Loucy (cell line): ENCODE results near the gene TCTN3.

Source experiments
- H2AFZ ChIP-seq: fragments of 200-600 bp; sonication (generic); 2 replicates; pipeline ENCODE4 v1.6.0; 2016; ENCODE audit warnings: antibody characterized with exemption, mild to moderate bottlenecking, low read length, moderate library complexity
- H3F3A ChIP-seq: fragments of 200-600 bp; 2 replicates; pipeline ENCODE4 v1.6.0; 2016; ENCODE audit warnings: antibody characterized with exemption, low read depth, mild to moderate bottlenecking
- H3K27me3 ChIP-seq: fragments of 200-600 bp; sonication (generic); 2 replicates; pipeline ENCODE4 v1.6.1; 2014; ENCODE audit warnings: low read length, mild to moderate bottlenecking; ENCODE audit not compliant: insufficient read depth, poor library complexity, severe bottlenecking
- H3K36me3 ChIP-seq: fragments of 200-600 bp; sonication (generic); 2 replicates; pipeline ENCODE4 v1.6.1; 2016; ENCODE audit warnings: low read length; ENCODE audit not compliant: insufficient read depth
- H3K4me1 ChIP-seq: fragments of 200-600 bp; sonication (generic); 2 replicates; pipeline ENCODE4 v1.5.1; 2014; ENCODE audit warnings: low read length, mild to moderate bottlenecking; ENCODE audit not compliant: insufficient read depth, poor library complexity, severe bottlenecking
- H3K4me2 ChIP-seq: fragments of 200-600 bp; sonication (generic); 2 replicates; pipeline ENCODE4 v1.6.0; 2014; ENCODE audit warnings: antibody characterized with exemption, low read length, low read depth, mild to moderate bottlenecking; ENCODE audit not compliant: poor library complexity, severe bottlenecking
- H3K4me3 ChIP-seq: fragments of 200-600 bp; sonication (generic); 2 replicates; pipeline ENCODE4 v1.5.1; 2014; ENCODE audit warnings: low read length, mild to moderate bottlenecking, mixed read lengths; ENCODE audit not compliant: poor library complexity, severe bottlenecking
- H3K79me2 ChIP-seq: fragments of 200-600 bp; sonication (generic); 2 replicates; pipeline ENCODE4 v1.6.1; 2014; ENCODE audit warnings: low read length; ENCODE audit not compliant: insufficient read depth
- H3K9ac ChIP-seq: fragments of 200-600 bp; sonication (generic); 2 replicates; pipeline ENCODE4 v1.6.0; 2014; ENCODE audit warnings: mild to moderate bottlenecking, low read depth, low read length, moderate library complexity; ENCODE audit not compliant: poor library complexity, severe bottlenecking
- H3K9me2 ChIP-seq: fragments of 200-600 bp; sonication (generic); replicated peaks from 2 replicates; pipeline ENCODE4 v1.6.1; 2016; ENCODE audit warnings: low read depth, low read length, mixed read lengths
- H3K9me3 ChIP-seq: fragments of 200-600 bp; sonication (generic); 2 replicates; pipeline ENCODE4 v1.6.1; 2014; ENCODE audit warnings: mild to moderate bottlenecking, antibody characterized with exemption, low read length, low read depth; ENCODE audit not compliant: insufficient read depth
- H4K20me1 ChIP-seq: fragments of 200-600 bp; sonication (generic); 2 replicates; pipeline ENCODE4 v1.6.0; 2014; ENCODE audit warnings: antibody characterized with exemption, low read length, mild to moderate bottlenecking; ENCODE audit not compliant: insufficient read depth, poor library complexity, severe bottlenecking
- CTCF ChIP-seq: fragments of 200-600 bp; sonication (generic); conservative IDR thresholded peaks from 2 replicates; pipeline ENCODE4 v1.5.1; 2014; ENCODE audit warnings: mild to moderate bottlenecking, antibody characterized with exemption, low read length
- EZH2phosphoT487 ChIP-seq: fragments of 200-600 bp; IDR thresholded peaks from 2 replicates; pipeline ENCODE4 v1.6.1; 2018; ENCODE audit warnings: antibody characterized with exemption, mild to moderate bottlenecking, moderate library complexity, borderline replicate concordance

TCTN3 gene

DNA sequence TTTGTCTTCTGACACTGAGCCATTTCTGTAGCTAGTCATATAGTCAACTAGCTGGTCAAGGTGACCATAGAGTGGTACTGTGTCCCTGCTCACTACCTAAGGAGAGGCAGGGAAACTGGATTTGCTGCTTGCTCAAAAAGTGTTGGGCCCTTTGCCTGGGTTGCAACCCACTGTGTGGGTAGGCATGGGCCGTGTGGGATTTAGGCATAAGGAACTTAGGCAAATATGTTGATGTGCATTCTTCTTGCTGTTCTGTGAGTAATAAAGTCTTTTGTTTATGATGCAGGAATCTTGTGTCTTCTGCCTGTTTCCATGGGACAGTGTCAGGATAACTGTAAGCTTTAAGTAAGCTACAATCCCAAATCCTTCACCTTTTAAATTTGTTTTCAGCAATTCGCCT is 23.1 kb upstream of the TCTN3 start:
- Histone ChIP-seq H2AFZ (no peak overlapping the region), H4K20me1 (no peaks in the 10 kb centered on the region), H3K36me3 (no peaks in the 10 kb centered on the region), H3K79me2 (no peaks in the 10 kb centered on the region), H3F3A (no peaks in the 10 kb centered on the region), H3K27me3 (no peaks in the 10 kb centered on the region), H3K9ac (no peak overlapping the region), H3K4me1 (no peaks in the 10 kb centered on the region), H3K9me2 (no peaks in the 10 kb centered on the region), H3K4me2 (no peak overlapping the region), H3K4me3 (no peak overlapping the region), H3K9me3 (no peaks in the 10 kb centered on the region)
- no peak for TF ChIP-seq EZH2phosphoT487
- no peak for TF ChIP-seq CTCF

DNA sequence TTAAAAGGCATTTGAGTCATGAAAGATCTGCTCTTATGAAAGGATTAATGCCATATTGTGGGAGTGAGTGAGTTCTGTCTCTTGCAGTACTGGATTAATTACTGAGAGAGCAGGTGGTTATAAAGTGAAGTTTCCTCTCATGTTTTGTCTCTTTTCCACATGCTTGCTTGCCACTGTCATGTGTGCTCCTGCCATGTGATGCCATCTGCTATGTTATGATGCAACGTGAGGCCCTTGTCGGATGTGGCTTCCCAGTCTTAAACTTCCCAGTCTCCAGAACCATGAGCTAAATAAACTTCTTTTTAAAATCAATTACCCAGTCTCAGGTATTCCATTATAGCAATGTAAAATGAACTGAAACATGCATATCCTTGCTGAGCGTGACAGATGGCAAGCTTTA is 22.7 kb upstream of the TCTN3 start:
- no peaks in the 10 kb centered on the region for H3F3A ChIP-seq
- no peak for TF ChIP-seq CTCF
- TF ChIP-seq EZH2phosphoT487: no peak
- H4K20me1 ChIP-seq: no peaks in the 10 kb centered on the region
- no peak overlapping the region for H3K4me2 ChIP-seq
- no peak overlapping the region for H2AFZ ChIP-seq
- no peaks in the 10 kb centered on the region for H3K9me3 ChIP-seq
- no peaks in the 10 kb centered on the region for H3K79me2 ChIP-seq
- no peak overlapping the region for H3K9ac ChIP-seq
- H3K27me3 ChIP-seq: no peaks in the 10 kb centered on the region
- H3K4me1 ChIP-seq: no peaks in the 10 kb centered on the region
- H3K36me3 ChIP-seq: no peaks in the 10 kb centered on the region
- H3K9me2 ChIP-seq: no peaks in the 10 kb centered on the region
- H3K4me3 ChIP-seq: no peak overlapping the region

DNA sequence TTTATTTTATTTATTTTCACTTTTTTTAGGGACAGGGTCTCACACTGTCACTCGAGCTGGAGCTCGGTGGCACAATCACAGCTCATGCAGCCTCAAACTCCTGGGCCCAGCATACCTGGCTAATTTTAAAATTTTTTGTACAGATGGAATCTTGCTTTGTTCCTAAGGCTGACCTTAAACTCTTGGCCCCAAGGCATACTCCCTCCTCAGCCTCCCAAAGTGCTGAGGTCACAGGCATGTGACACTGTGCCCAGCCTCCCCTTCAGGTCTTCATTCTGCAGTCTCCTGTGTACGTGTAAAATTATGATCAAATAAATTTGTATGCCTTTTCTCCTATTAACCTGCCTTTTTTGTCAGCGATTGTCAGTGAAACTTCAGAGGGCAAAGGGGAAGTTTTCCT is 17.8 kb upstream of the TCTN3 start:
- Histone ChIP-seq H3K4me2 (no peak overlapping the region), H3F3A (no peaks in the 10 kb centered on the region), H3K9me3 (no peaks in the 10 kb centered on the region), H3K79me2 (no peaks in the 10 kb centered on the region), H3K4me1 (no peaks in the 10 kb centered on the region), H3K9ac (no peak overlapping the region), H4K20me1 (no peaks in the 10 kb centered on the region), H3K27me3 (no peaks in the 10 kb centered on the region), H2AFZ (0 out of 2 replicates have a peak overlapping the region, but pooled peaks have one; percentile 36), H3K4me3 (no peak overlapping the region), H3K36me3 (no peaks in the 10 kb centered on the region), H3K9me2 (no peaks in the 10 kb centered on the region)
- TF ChIP-seq EZH2phosphoT487: no peak

GRCh38 chr10:95706990-95707389 is 13.3 kb upstream of the TCTN3 start:
- Histone ChIP-seq H3K9ac (no peak overlapping the region), H3K79me2 (no peaks in the 10 kb centered on the region), H3K9me3 (no peaks in the 10 kb centered on the region), H3K4me3 (no peak overlapping the region), H3K9me2 (no peaks in the 10 kb centered on the region), H4K20me1 (no peaks in the 10 kb centered on the region), H3K4me1 (no peaks in the 10 kb centered on the region), H3K4me2 (no peak overlapping the region), H3K27me3 (no peaks in the 10 kb centered on the region), H3F3A (no peaks in the 10 kb centered on the region), H2AFZ (no peak overlapping the region), H3K36me3 (no peaks in the 10 kb centered on the region)
- TF ChIP-seq EZH2phosphoT487 (no peak), CTCF (no peak)
